ENCODE measurements around the gene ELK3. TPM values are rescaled to one million over a fixed set of nuclear protein-coding genes. Genes with fewer than 3 reads are reported as not detected.

The ELK3 gene
- total RNA-seq, 2 experiments from 2014 or later: 26.8 to 31.5 TPM

- H3K9me3 Mint-ChIP-seq: no peaks in the 10 kb centered on the region
- CTCF ChIA-PET: interaction anchor here (1.2 kb wide), 1 partner anchor 51 kb away, joined by 4 read pairs; no protein-coding TSS in a partner anchor
- peak overlapping the region; percentile 3 for H3K27ac Mint-ChIP-seq
- Histone ChIP-seq H3K36me3 (ENCODE audit: insufficient read depth, low read length) (peaks cover 75% of the 10 kb centered on the region), H3K27me3 (ENCODE audit: control insufficient read depth in 1 of 2, insufficient read depth in 2 of 2, low read length in 2 of 2) (no peaks in the 10 kb centered on the region), H3K4me3 (ENCODE audit: low read length) (no peak overlapping the region), H3K4me1 (ENCODE audit: insufficient read depth, low read length) (no peaks in the 10 kb centered on the region), H3K27ac (ENCODE audit: low read depth in 1 of 2, low read length in 2 of 2) (no peak overlapping the region), H3K9me3 (ENCODE audit: control insufficient read depth in 1 of 2, insufficient read depth in 1 of 2, low read length in 2 of 2) (no peaks in the 10 kb centered on the region)
- intact Hi-C loops (cut with DNase I, micrococcal nuclease): no loop called here
- POLR2A ChIA-PET: interaction anchor here (1.3 kb wide), 1 partner anchor 135 kb away, joined by 5 read pairs; the partner anchor contains the start of gene CDK17
- no peaks in the 10 kb centered on the region for H3K27me3 Mint-ChIP-seq
- H3K4me1 Mint-ChIP-seq (ENCODE audit: low read depth): peaks cover 40% of the 10 kb centered on the region
- TF ChIP-seq CTCF (IDR thresholded peaks at IDR 0.05): no peak
- no peak for DNase-seq
- no peak for ATAC-seq (ENCODE audit: poor library complexity)
- no peak overlapping the region for H3K4me3 Mint-ChIP-seq
- peaks cover 86% of the 10 kb centered on the region for H3K36me3 Mint-ChIP-seq (ENCODE audit: low read depth)
These were observed 71.7 kb downstream of the ELK3 start for GRCh38 chr12:96265836-96266235.

DNA sequence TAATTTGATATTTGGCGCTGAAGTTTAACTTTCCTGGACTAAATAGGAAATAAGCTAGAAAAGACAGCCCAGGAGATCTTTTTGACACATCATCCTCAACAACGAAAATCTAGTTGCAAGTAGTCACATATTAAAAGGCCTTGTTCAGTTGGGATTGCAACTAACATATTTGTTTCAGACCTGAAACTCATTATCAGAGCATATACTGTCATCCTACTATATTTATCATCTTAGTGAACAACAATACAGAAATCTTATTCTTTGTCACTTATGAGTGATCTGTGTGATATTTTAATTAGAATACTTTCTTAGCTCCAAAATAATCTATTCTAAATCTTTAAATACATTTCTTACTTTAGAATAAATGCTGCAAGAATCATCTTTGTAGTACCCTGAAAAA is 72.1 kb downstream of the ELK3 start:
- no peaks in the 10 kb centered on the region for H3K9me3 Mint-ChIP-seq
- TF ChIP-seq CTCF (IDR thresholded peaks at IDR 0.05): no peak
- H3K27me3 ChIP-seq (ENCODE audit: control insufficient read depth in 1 of 2, insufficient read depth in 2 of 2, low read length in 2 of 2): no peaks in the 10 kb centered on the region
- no peaks in the 10 kb centered on the region for H3K9me3 ChIP-seq (ENCODE audit: control insufficient read depth in 1 of 2, insufficient read depth in 1 of 2, low read length in 2 of 2)
- H3K4me3 ChIP-seq (ENCODE audit: low read length): no peak overlapping the region
- H3K27ac Mint-ChIP-seq: peak overlapping the region; percentile 3
- H3K27ac ChIP-seq (ENCODE audit: low read depth in 1 of 2, low read length in 2 of 2): no peak overlapping the region
- CTCF ChIA-PET: interaction anchor here (0.8 to 1.2 kb wide), 2 partner anchors 51 to 134 kb away, joined by 3 to 4 read pairs; partner anchors contain the start of gene CDK17
- H3K4me1 Mint-ChIP-seq (ENCODE audit: low read depth): peaks cover 40% of the 10 kb centered on the region
- no peak for DNase-seq
- POLR2A ChIA-PET: interaction anchor here (1.3 kb wide), 1 partner anchor 134 kb away, joined by 5 read pairs; the partner anchor contains the start of gene CDK17
- intact Hi-C loops (cut with DNase I, micrococcal nuclease): no loop called here
- H3K27me3 Mint-ChIP-seq: no peaks in the 10 kb centered on the region
- H3K36me3 Mint-ChIP-seq (ENCODE audit: low read depth): peaks cover 86% of the 10 kb centered on the region
- no peak for ATAC-seq (ENCODE audit: poor library complexity)
- peaks cover 75% of the 10 kb centered on the region for H3K36me3 ChIP-seq (ENCODE audit: insufficient read depth, low read length)
- H3K4me1 ChIP-seq (ENCODE audit: insufficient read depth, low read length): no peaks in the 10 kb centered on the region
- H3K4me3 Mint-ChIP-seq: no peak overlapping the region

DNA sequence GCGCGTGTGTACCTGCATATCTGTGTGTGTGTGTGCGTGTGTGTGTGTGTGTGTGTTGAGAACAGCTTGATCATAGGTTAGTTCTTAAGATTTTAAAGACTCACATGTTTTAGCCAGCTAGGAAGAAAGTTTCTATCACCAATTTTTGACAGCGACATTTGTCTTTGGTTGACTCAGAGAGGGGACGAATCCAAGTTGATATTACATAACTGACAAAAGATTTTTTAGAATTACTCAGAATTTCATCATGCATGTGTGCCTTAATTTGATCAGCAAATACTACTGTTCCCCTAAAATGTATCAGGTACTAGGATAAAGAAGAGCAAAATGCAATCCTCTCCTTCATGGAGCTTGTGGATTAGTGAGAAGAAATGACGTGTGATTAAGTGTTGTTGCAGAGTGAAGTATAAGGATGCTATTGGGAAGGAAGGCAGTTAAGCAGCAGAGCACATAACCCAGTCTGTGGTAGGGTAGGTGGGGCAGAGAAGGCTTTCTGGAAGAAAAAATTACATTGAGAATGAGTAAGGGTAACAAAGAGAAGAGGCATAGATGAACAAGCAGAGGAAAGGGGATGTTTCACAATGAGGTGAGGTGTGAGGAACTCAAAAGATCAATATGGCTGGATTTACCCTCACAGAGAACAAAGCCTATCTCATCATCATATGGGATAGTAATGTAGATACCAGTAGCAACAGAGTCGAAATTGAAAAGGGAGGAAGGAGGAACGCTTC is 77.5 kb downstream of the ELK3 start:
- POLR2A ChIA-PET: interaction anchor here (1.4 to 2.3 kb wide), 2 partner anchors 14 to 130 kb away, joined by 5 to 6 read pairs; no protein-coding TSS in a partner anchor

More for the DNA sequence above, 77.5 kb downstream of the ELK3 start:
- no peak for TF ChIP-seq CTCF (IDR thresholded peaks at IDR 0.05)
- intact Hi-C loops (cut with DNase I, micrococcal nuclease): no loop called here
- ATAC-seq (ENCODE audit: poor library complexity): no peak
- Mint-ChIP-seq H3K4me1 (ENCODE audit: low read depth) (peaks cover 57% of the 10 kb centered on the region), H3K27ac (peak overlapping the region; percentile 79), H3K9me3 (no peaks in the 10 kb centered on the region), H3K27me3 (no peaks in the 10 kb centered on the region), H3K4me3 (no peak overlapping the region), H3K36me3 (ENCODE audit: low read depth) (peaks cover 83% of the 10 kb centered on the region)
- no peak overlapping the region for H3K27ac ChIP-seq (ENCODE audit: low read depth in 1 of 2, low read length in 2 of 2)
- H3K4me1 ChIP-seq (ENCODE audit: insufficient read depth, low read length): no peaks in the 10 kb centered on the region
- H3K27me3 ChIP-seq (ENCODE audit: control insufficient read depth in 1 of 2, insufficient read depth in 2 of 2, low read length in 2 of 2): no peaks in the 10 kb centered on the region
- CTCF ChIA-PET: interaction anchor here (1.4 kb wide), 1 partner anchor 130 kb away, joined by 3 read pairs; no protein-coding TSS in a partner anchor
- no peak for DNase-seq
- no peaks in the 10 kb centered on the region for H3K9me3 ChIP-seq (ENCODE audit: control insufficient read depth in 1 of 2, insufficient read depth in 1 of 2, low read length in 2 of 2)
- no peak overlapping the region for H3K4me3 ChIP-seq (ENCODE audit: low read length)
- peaks cover 69% of the 10 kb centered on the region for H3K36me3 ChIP-seq (ENCODE audit: insufficient read depth, low read length)
